Mucosa of stomach (tissue), 1 donor: ENCODE measurements around the gene LAYN.

ENCODE experiments used
- H3K27me3 ChIP-seq: one replicate; pipeline ENCODE4 v1.7.0; 2013; ENCODE audit warnings: mild to moderate bottlenecking, low read length; ENCODE audit not compliant: control insufficient read depth, insufficient read depth
- H3K36me3 ChIP-seq: one replicate; pipeline ENCODE4 v1.7.0; 2013; ENCODE audit warnings: low read length; ENCODE audit not compliant: control insufficient read depth, insufficient read depth
- H3K4me1 ChIP-seq: one replicate; pipeline ENCODE4 v1.7.0; 2013; ENCODE audit warnings: mild to moderate bottlenecking, low read length; ENCODE audit not compliant: control insufficient read depth, insufficient read depth
- H3K4me3 ChIP-seq: one replicate; pipeline ENCODE4 v1.7.0; 2013; ENCODE audit warnings: low read length
- H3K9ac ChIP-seq: one replicate; pipeline ENCODE4 v1.7.0; 2013; ENCODE audit warnings: mild to moderate bottlenecking, low read length, moderate library complexity
- H3K9me3 ChIP-seq: one replicate; pipeline ENCODE4 v1.7.0; 2013; ENCODE audit warnings: mild to moderate bottlenecking, low read length, moderate library complexity; ENCODE audit not compliant: control insufficient read depth
- donor health status: Pancreatic carcinoma.

The LAYN gene, protein sequence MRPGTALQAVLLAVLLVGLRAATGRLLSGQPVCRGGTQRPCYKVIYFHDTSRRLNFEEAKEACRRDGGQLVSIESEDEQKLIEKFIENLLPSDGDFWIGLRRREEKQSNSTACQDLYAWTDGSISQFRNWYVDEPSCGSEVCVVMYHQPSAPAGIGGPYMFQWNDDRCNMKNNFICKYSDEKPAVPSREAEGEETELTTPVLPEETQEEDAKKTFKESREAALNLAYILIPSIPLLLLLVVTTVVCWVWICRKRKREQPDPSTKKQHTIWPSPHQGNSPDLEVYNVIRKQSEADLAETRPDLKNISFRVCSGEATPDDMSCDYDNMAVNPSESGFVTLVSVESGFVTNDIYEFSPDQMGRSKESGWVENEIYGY

GRCh38 chr11:111540114-111540936, at the start of gene LAYN:
LAYN (plus strand) TSS chr11:111540720; CDS start chr11:111540844, 124 bp downstream.
- Histone ChIP-seq H3K27me3 (peaks cover 41% of the 10 kb centered on the region), H3K9me3 (no peaks in the 10 kb centered on the region), H3K4me1 (peaks cover 17% of the 10 kb centered on the region), H3K4me3 (no peak within 1 kb of the TSS), H3K9ac (peak within 1 kb of the TSS; percentile 23), H3K36me3 (no peaks in the 10 kb centered on the region)

DNA sequence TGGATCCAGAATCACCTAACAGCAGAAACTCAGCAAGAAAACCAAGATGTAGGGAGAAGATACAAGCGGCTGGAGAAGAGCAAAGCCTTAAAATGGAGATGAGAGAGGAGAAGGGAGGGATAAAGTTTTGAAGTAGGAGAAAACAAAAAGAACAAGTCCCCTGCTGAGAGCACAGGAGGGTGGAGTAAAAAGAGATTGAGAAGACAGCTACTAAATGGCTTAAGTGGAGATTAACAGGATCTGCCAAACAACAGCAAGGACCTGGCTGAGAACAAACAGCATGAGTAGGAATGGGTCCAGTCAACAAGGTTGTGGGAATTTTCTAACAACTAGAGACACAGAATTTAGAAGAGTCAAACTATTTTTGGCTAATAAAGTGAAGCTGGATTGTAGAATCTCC, 46.5 kb upstream of the LAYN start:
- Histone ChIP-seq H3K9me3 (no peaks in the 10 kb centered on the region), H3K9ac (no peak overlapping the region), H3K36me3 (no peaks in the 10 kb centered on the region), H3K27me3 (no peaks in the 10 kb centered on the region), H3K4me3 (no peak overlapping the region), H3K4me1 (no peaks in the 10 kb centered on the region)

DNA sequence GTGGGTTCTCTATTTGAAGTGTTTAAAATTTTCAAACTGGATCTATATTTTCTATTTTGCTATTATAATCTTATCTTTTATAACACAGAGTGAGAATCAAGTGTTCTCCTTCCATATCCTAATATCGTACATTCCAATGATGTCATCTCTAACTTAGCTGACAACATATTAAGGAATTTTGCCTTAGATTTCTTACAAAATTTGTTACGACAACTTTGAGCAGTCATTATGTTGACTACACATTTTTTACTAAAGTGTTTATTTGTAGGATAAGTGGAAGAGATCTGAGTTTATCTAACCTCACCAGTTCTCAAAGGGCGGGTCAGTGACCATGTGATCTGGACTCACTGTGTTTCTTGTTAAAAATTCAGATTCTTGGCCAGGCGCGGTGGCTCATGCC, 41.0 kb upstream of the LAYN start:
- Histone ChIP-seq H3K9ac (no peak overlapping the region), H3K4me3 (no peak overlapping the region)

GRCh38 chr11:111500481-111500880, 40.0 kb upstream of the LAYN start:
- Histone ChIP-seq H3K27me3 (no peaks in the 10 kb centered on the region), H3K9me3 (no peaks in the 10 kb centered on the region), H3K4me1 (no peaks in the 10 kb centered on the region), H3K9ac (no peak overlapping the region), H3K4me3 (no peak overlapping the region), H3K36me3 (no peaks in the 10 kb centered on the region)

More for the DNA sequence above, 41.0 kb upstream of the LAYN start:
- Histone ChIP-seq H3K4me1 (no peaks in the 10 kb centered on the region), H3K36me3 (no peaks in the 10 kb centered on the region), H3K27me3 (no peaks in the 10 kb centered on the region), H3K9me3 (no peaks in the 10 kb centered on the region)

GRCh38 chr11:111502611-111503010, 37.9 kb upstream of the LAYN start:
- no peaks in the 10 kb centered on the region for H3K36me3 ChIP-seq
- no peaks in the 10 kb centered on the region for H3K9me3 ChIP-seq
- no peaks in the 10 kb centered on the region for H3K27me3 ChIP-seq
- no peak overlapping the region for H3K9ac ChIP-seq
- H3K4me1 ChIP-seq: no peaks in the 10 kb centered on the region
- H3K4me3 ChIP-seq: no peak overlapping the region

DNA sequence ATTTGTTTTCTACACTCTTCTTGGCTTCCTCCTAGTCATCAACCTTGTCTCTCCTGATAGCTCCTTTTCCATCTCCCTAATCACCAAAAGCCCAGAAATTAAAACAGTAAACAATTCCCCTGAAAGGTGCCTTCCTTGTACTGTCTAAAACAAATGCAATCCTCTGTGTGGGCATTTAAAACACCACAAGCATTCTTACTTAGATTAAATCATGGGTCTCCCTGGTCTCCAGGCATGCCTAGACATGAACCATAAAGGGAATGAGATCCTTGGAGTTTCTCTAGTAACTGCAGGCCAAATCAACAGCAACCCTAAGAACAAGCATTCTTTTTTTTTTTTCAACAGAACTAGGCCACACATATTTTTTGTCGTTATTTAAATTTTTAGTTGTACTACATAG, 30.2 kb upstream of the LAYN start:
- Histone ChIP-seq H3K4me3 (no peak overlapping the region), H3K36me3 (no peaks in the 10 kb centered on the region), H3K9ac (no peak overlapping the region), H3K27me3 (peaks cover 27% of the 10 kb centered on the region), H3K4me1 (peaks cover 5% of the 10 kb centered on the region), H3K9me3 (no peaks in the 10 kb centered on the region)

- Histone ChIP-seq H3K36me3 (no peaks in the 10 kb centered on the region), H3K27me3 (peaks cover 27% of the 10 kb centered on the region), H3K9me3 (no peaks in the 10 kb centered on the region), H3K4me3 (no peak within 1 kb of the TSS), H3K9ac (no peak within 1 kb of the TSS), H3K4me1 (peaks cover 5% of the 10 kb centered on the region)
Observed at GRCh38 chr11:111512296-111513239, 28.0 kb upstream of the LAYN start, which contains the start of gene BTG4. BTG4 (minus strand) TSS chr11:111512386; CDS start chr11:111498776, 13,610 bp downstream.

- H3K9ac ChIP-seq: no peak overlapping the region
- H3K4me3 ChIP-seq: no peak overlapping the region
- H3K27me3 ChIP-seq: peaks cover 27% of the 10 kb centered on the region
- H3K9me3 ChIP-seq: no peaks in the 10 kb centered on the region
- H3K4me1 ChIP-seq: peaks cover 5% of the 10 kb centered on the region
- H3K36me3 ChIP-seq: no peaks in the 10 kb centered on the region
Observed at GRCh38 chr11:111513240-111513605, 27.3 kb upstream of the LAYN start.

DNA sequence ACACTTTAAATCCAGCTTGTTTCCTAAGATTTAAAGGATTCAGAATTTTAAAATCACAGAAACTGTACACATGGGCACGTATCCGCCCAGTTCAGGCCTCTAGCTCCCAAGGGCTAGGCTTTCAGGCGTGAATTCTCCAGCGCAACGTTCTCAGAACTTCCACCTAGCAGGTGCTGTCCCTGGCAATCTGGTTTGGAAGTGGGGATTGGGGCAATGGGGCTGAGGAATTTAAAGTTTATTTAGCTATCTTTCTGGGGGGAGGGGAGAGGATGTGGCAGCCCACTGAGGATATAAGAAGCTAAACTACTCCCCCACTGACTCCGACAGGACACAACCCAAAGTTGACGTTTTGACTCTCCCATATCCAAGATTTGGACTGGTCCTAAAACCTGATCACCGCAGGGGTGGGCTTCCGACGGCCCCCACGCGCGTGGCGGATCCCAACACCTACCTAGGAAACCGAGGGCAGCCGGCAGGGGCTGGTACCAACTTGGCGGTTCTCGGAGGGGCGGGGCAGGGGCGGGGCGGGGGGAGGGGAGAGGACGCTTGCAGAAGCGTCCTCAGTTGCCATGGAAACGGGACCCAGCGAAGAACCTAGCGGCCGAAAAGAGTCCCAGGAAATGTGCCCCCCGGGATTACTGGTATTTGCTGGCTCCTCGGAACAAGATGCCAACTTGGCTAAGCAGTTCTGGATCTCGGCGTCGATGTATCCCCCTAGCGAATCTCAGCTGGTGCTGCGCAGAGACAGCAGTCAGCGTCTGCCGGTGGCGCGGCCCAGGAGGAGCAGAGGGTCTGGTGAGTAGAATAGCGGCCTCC, 26.1 kb upstream of the LAYN start, which contains the start of gene HOATZ:
Gene HOATZ, plus strand, starts transcription at position 563 of the 816 bp plus-strand sequence. Its CDS starts 7 bp downstream, at position 570.
- H3K9me3 ChIP-seq: no peaks in the 10 kb centered on the region
- H3K4me1 ChIP-seq: peaks cover 5% of the 10 kb centered on the region
- no peaks in the 10 kb centered on the region for H3K36me3 ChIP-seq
- no peak within 1 kb of the TSS for H3K4me3 ChIP-seq
- H3K9ac ChIP-seq: no peak within 1 kb of the TSS
- H3K27me3 ChIP-seq: peaks cover 27% of the 10 kb centered on the region

DNA sequence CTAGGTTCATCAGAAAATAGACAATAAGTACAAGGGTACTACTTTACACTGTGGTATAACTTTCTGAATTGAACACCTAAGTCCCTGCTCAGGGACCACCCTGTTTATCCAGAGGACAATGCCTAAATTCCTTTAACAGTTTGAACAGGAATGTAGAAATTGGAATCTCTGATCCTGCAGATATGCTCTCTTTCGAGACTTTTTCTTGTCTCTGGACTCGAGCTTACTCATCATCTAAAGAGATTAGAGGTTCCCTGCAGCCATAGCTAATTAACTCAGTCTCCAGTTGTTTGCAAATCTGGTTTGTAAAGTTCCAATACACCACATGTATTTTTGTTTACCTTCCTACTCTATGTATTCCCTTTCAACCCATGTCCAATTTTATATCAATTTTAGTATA, 24.9 kb upstream of the LAYN start:
- Histone ChIP-seq H3K4me1 (peaks cover 5% of the 10 kb centered on the region), H3K36me3 (no peaks in the 10 kb centered on the region), H3K9me3 (no peaks in the 10 kb centered on the region), H3K4me3 (no peak overlapping the region), H3K27me3 (peaks cover 27% of the 10 kb centered on the region), H3K9ac (no peak overlapping the region)

DNA sequence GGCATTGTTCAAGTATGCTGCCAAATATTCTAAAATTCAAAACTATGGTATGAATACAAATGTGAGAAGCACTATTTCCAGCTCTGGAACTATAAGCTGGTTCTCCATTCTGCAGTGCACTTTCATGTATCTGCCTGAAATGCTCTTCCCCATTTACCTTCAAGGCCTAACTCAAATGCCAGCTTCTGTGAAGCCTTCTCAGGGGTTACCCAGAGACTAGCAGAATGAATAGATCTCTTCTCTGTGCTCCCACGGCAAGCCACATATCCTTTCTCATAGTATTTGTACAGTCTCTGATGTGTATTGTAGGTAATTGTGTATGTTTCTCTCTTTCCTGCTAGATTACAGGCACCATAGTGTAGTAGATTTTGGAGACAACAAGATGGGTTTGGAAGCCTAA, 21.9 kb upstream of the LAYN start:
- Histone ChIP-seq H3K4me3 (no peak overlapping the region), H3K27me3 (peaks cover 6% of the 10 kb centered on the region), H3K36me3 (no peaks in the 10 kb centered on the region)

More for the DNA sequence above, 21.9 kb upstream of the LAYN start:
- Histone ChIP-seq H3K9ac (no peak overlapping the region), H3K9me3 (no peaks in the 10 kb centered on the region), H3K4me1 (peaks cover 5% of the 10 kb centered on the region)
